ENCODE measurements around the gene OSBPL3.

OSBPL3 gene

GRCh38 chr7:24959735-24960485 is 20.1 kb downstream of the OSBPL3 start:
- no peak for FAIRE-seq
- no peak for DNase-seq (ENCODE audit: low spot score)

GRCh38 chr7:24958399-24958798 is 21.6 kb downstream of the OSBPL3 start:
- FAIRE-seq (no peak), DNase-seq (ENCODE audit: low spot score) (no peak)

- FAIRE-seq (no peak), DNase-seq (ENCODE audit: low spot score) (no peak)
Observed at GRCh38 chr7:24956021-24956420, 24.0 kb downstream of the OSBPL3 start.

GRCh38 chr7:24955313-24955712 is 24.7 kb downstream of the OSBPL3 start:
- FAIRE-seq (no peak), DNase-seq (ENCODE audit: low spot score) (no peak)

- FAIRE-seq (no peak), DNase-seq (ENCODE audit: low spot score) (no peak)
Observed at GRCh38 chr7:24952464-24952863, 27.5 kb downstream of the OSBPL3 start.

- DNase-seq (ENCODE audit: low spot score) (no peak), FAIRE-seq (no peak)
Observed at GRCh38 chr7:24951441-24951980, 28.5 kb downstream of the OSBPL3 start.

GRCh38 chr7:24949884-24950283 is 30.1 kb downstream of the OSBPL3 start:
- DNase-seq (ENCODE audit: low spot score) = no peak
- no peak for FAIRE-seq

- DNase-seq (ENCODE audit: low spot score) (no peak), FAIRE-seq (no peak)
Observed at GRCh38 chr7:24948739-24949138, 31.2 kb downstream of the OSBPL3 start.

GRCh38 chr7:24946467-24946866 is 33.5 kb downstream of the OSBPL3 start:
- FAIRE-seq (no peak), DNase-seq (ENCODE audit: low spot score) (no peak)

- DNase-seq (ENCODE audit: low spot score) (no peak), FAIRE-seq (no peak)
Observed at GRCh38 chr7:24945899-24946298, 34.1 kb downstream of the OSBPL3 start.

- no peak for FAIRE-seq
- no peak for DNase-seq (ENCODE audit: low spot score)
Observed at GRCh38 chr7:24943096-24943948, 36.7 kb downstream of the OSBPL3 start.

- DNase-seq (ENCODE audit: low spot score) = no peak
- no peak for FAIRE-seq
Observed at GRCh38 chr7:24942226-24942625, 37.8 kb downstream of the OSBPL3 start.

GRCh38 chr7:24939416-24939815 is 40.6 kb downstream of the OSBPL3 start:
- DNase-seq (ENCODE audit: low spot score) = no peak

GRCh38 chr7:24936121-24936824 is 43.7 kb downstream of the OSBPL3 start:
- FAIRE-seq = no peak
- no peak for DNase-seq (ENCODE audit: low spot score)

More at GRCh38 chr7:24939416-24939815, 40.6 kb downstream of the OSBPL3 start:
- no peak for FAIRE-seq

GRCh38 chr7:24933298-24933697 is 46.7 kb downstream of the OSBPL3 start:
- no peak for FAIRE-seq
- DNase-seq (ENCODE audit: low spot score) = no peak

- FAIRE-seq (peak; percentile 39), DNase-seq (ENCODE audit: low spot score) (no peak)
Observed at GRCh38 chr7:24932815-24933214, 47.2 kb downstream of the OSBPL3 start.

- no peak for FAIRE-seq
- DNase-seq (ENCODE audit: low spot score) = no peak
Observed at GRCh38 chr7:24932389-24932788, 47.6 kb downstream of the OSBPL3 start.

- FAIRE-seq = no peak
- no peak for DNase-seq (ENCODE audit: low spot score)
Observed at GRCh38 chr7:24931844-24932243, 48.1 kb downstream of the OSBPL3 start.

- DNase-seq (ENCODE audit: low spot score) = no peak
- no peak for FAIRE-seq
Observed at GRCh38 chr7:24930856-24931255, 49.1 kb downstream of the OSBPL3 start.

- DNase-seq (ENCODE audit: low spot score) = no peak
- FAIRE-seq = no peak
Observed at GRCh38 chr7:24926623-24927524, 53.1 kb downstream of the OSBPL3 start.

- DNase-seq (ENCODE audit: low spot score) (no peak), FAIRE-seq (no peak)
Observed at GRCh38 chr7:24924375-24924774, 55.6 kb downstream of the OSBPL3 start.

Data from RCC 7860 (cell line).